ENCODE results near the gene WHRN.

The WHRN gene

DNA sequence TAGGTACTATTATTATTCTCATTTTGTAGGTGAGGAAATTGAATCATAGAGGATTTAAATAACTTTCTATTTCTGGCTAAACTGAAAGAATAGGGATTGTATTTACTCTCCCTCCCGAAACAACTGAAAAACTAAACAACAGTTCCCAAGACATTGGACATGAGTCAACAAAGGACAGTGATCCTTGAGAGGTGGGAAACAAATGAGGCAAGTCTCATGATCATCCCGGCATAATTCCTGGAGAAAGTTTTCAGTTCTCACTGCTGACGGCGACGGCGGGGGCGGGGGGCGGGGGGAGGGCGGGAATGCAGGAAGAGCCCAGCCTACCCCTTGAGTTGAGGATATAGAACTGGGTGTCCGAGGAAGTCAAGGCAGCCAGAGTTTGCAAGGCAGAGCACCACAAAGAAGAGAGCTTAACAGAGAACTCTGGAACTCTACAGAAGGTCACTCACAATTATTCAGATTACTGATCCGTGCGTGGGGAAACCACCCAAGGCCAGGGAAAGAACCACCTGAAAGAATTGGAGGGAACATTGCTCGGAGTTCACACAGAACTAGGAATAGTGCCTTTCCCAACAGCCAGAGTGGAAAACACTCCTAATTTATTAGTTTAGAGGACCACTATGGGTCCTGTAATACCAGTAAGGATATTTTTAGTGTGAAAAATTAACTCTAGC, 27.4 kb upstream of the WHRN start:
- Histone ChIP-seq H3K27ac (ENCODE audit: low read depth, low read length) (no peak overlapping the region), H3K79me2 (ENCODE audit: insufficient read depth, low read length) (no peaks in the 10 kb centered on the region), H3K9ac (ENCODE audit: low read length) (no peak overlapping the region), H2AFZ (ENCODE audit: low read depth, low read length, severe bottlenecking) (no peak overlapping the region), H3K9me3 (ENCODE audit: insufficient read depth, low read length) (no peaks in the 10 kb centered on the region), H4K20me1 (ENCODE audit: low read depth, low read length) (no peaks in the 10 kb centered on the region), H3K4me3 (ENCODE audit: insufficient read depth, low read length, poor library complexity, severe bottlenecking) (no peak overlapping the region), H3K9me2 (replicated peaks; ENCODE audit: insufficient read depth, low read length) (no peaks in the 10 kb centered on the region), H3K36me3 (ENCODE audit: low read length) (no peaks in the 10 kb centered on the region), H3K27me3 (ENCODE audit: low read length) (no peaks in the 10 kb centered on the region), H3K4me2 (ENCODE audit: low read depth, low read length, poor library complexity, severe bottlenecking) (no peak overlapping the region), H3F3A (ENCODE audit: insufficient read depth) (no peaks in the 10 kb centered on the region)
- no peak for TF ChIP-seq EZH2phosphoT487 (conservative IDR thresholded peaks at IDR 0.05; ENCODE audit: low read length)
- TF ChIP-seq, protein P1, sequence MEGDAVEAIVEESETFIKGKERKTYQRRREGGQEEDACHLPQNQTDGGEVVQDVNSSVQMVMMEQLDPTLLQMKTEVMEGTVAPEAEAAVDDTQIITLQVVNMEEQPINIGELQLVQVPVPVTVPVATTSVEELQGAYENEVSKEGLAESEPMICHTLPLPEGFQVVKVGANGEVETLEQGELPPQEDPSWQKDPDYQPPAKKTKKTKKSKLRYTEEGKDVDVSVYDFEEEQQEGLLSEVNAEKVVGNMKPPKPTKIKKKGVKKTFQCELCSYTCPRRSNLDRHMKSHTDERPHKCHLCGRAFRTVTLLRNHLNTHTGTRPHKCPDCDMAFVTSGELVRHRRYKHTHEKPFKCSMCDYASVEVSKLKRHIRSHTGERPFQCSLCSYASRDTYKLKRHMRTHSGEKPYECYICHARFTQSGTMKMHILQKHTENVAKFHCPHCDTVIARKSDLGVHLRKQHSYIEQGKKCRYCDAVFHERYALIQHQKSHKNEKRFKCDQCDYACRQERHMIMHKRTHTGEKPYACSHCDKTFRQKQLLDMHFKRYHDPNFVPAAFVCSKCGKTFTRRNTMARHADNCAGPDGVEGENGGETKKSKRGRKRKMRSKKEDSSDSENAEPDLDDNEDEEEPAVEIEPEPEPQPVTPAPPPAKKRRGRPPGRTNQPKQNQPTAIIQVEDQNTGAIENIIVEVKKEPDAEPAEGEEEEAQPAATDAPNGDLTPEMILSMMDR (IDR thresholded peaks at IDR 0.05; ENCODE audit: insufficient read depth, low read length, poor library complexity, severe bottlenecking), result no peak

- no peak overlapping the region for H3K9ac ChIP-seq (ENCODE audit: low read length)
- H3K36me3 ChIP-seq (ENCODE audit: low read length), result no peaks in the 10 kb centered on the region
- H3K27ac ChIP-seq (ENCODE audit: low read depth, low read length), result no peak overlapping the region
- no peaks in the 10 kb centered on the region for H3F3A ChIP-seq (ENCODE audit: insufficient read depth)
- no peaks in the 10 kb centered on the region for H3K79me2 ChIP-seq (ENCODE audit: insufficient read depth, low read length)
- H3K9me2 ChIP-seq (replicated peaks; ENCODE audit: insufficient read depth, low read length), result no peaks in the 10 kb centered on the region
- TF ChIP-seq, protein P1 (IDR thresholded peaks at IDR 0.05; ENCODE audit: insufficient read depth, low read length, poor library complexity, severe bottlenecking), result no peak
- no peak for TF ChIP-seq EZH2phosphoT487 (conservative IDR thresholded peaks at IDR 0.05; ENCODE audit: low read length)
- H3K4me2 ChIP-seq (ENCODE audit: low read depth, low read length, poor library complexity, severe bottlenecking), result no peak overlapping the region
- no peak overlapping the region for H3K4me3 ChIP-seq (ENCODE audit: insufficient read depth, low read length, poor library complexity, severe bottlenecking)
- no peaks in the 10 kb centered on the region for H3K9me3 ChIP-seq (ENCODE audit: insufficient read depth, low read length)
- H4K20me1 ChIP-seq (ENCODE audit: low read depth, low read length), result no peaks in the 10 kb centered on the region
- no peak overlapping the region for H2AFZ ChIP-seq (ENCODE audit: low read depth, low read length, severe bottlenecking)
- no peaks in the 10 kb centered on the region for H3K27me3 ChIP-seq (ENCODE audit: low read length)
Measured at GRCh38 chr9:114529285-114529684, 24.0 kb upstream of the WHRN start.

GRCh38 chr9:114526807-114527206, 21.5 kb upstream of the WHRN start:
- Histone ChIP-seq H3K4me2 (ENCODE audit: low read depth, low read length, poor library complexity, severe bottlenecking) (no peak overlapping the region), H3K9me3 (ENCODE audit: insufficient read depth, low read length) (no peaks in the 10 kb centered on the region), H3K27ac (ENCODE audit: low read depth, low read length) (no peak overlapping the region), H3K9ac (ENCODE audit: low read length) (no peak overlapping the region), H2AFZ (ENCODE audit: low read depth, low read length, severe bottlenecking) (no peak overlapping the region), H3K4me3 (ENCODE audit: insufficient read depth, low read length, poor library complexity, severe bottlenecking) (no peak overlapping the region), H4K20me1 (ENCODE audit: low read depth, low read length) (no peaks in the 10 kb centered on the region), H3F3A (ENCODE audit: insufficient read depth) (no peaks in the 10 kb centered on the region), H3K27me3 (ENCODE audit: low read length) (no peaks in the 10 kb centered on the region), H3K36me3 (ENCODE audit: low read length) (no peaks in the 10 kb centered on the region), H3K9me2 (replicated peaks; ENCODE audit: insufficient read depth, low read length) (no peaks in the 10 kb centered on the region), H3K79me2 (ENCODE audit: insufficient read depth, low read length) (no peaks in the 10 kb centered on the region)
- TF ChIP-seq, protein P1 (IDR thresholded peaks at IDR 0.05; ENCODE audit: insufficient read depth, low read length, poor library complexity, severe bottlenecking), result no peak
- TF ChIP-seq EZH2phosphoT487 (conservative IDR thresholded peaks at IDR 0.05; ENCODE audit: low read length), result no peak
